Fibroblast of pulmonary artery (primary cell): ENCODE data around the gene SLC6A19.

Experiments used
- DNase-seq: peaks from one replicate; pipeline ENCODE4 v3.0.0-alpha.2; 2010; ENCODE audit warnings: low read depth
- H3K4me3 ChIP-seq: replicated peaks from 2 replicates; pipeline ENCODE4 v1.5.1; 2011; ENCODE audit warnings: low read depth, mild to moderate bottlenecking, control low read depth, low read length, moderate library complexity
- CTCF ChIP-seq: IDR thresholded peaks from 2 replicates; pipeline ENCODE4 v1.5.1; 2011; ENCODE audit warnings: mild to moderate bottlenecking, control low read depth, low read length, inconsistent platforms; ENCODE audit errors: missing control alignments

The SLC6A19 gene

GRCh38 chr5:1162276-1162675, 39.1 kb upstream of the SLC6A19 start:
- TF ChIP-seq CTCF: no peak
- H3K4me3 ChIP-seq: no peak overlapping the region
- DNase-seq: no peak

GRCh38 chr5:1162751-1163150, 38.6 kb upstream of the SLC6A19 start:
- no peak overlapping the region for H3K4me3 ChIP-seq
- DNase-seq: no peak
- no peak for TF ChIP-seq CTCF

GRCh38 chr5:1163366-1163765, 38.0 kb upstream of the SLC6A19 start:
- no peak for DNase-seq
- TF ChIP-seq CTCF: no peak
- no peak overlapping the region for H3K4me3 ChIP-seq

GRCh38 chr5:1163879-1164278, 37.5 kb upstream of the SLC6A19 start:
- no peak overlapping the region for H3K4me3 ChIP-seq
- TF ChIP-seq CTCF: no peak
- DNase-seq: no peak

- TF ChIP-seq CTCF: no peak
- no peak overlapping the region for H3K4me3 ChIP-seq
- DNase-seq: no peak
Measured at GRCh38 chr5:1164696-1165630, 36.4 kb upstream of the SLC6A19 start.

GRCh38 chr5:1165864-1166263, 35.5 kb upstream of the SLC6A19 start:
- no peak overlapping the region for H3K4me3 ChIP-seq
- DNase-seq: no peak
- TF ChIP-seq CTCF: no peak

- no peak for TF ChIP-seq CTCF
- H3K4me3 ChIP-seq: no peak overlapping the region
Measured at GRCh38 chr5:1166370-1166769, 35.0 kb upstream of the SLC6A19 start.

More at GRCh38 chr5:1166370-1166769, 35.0 kb upstream of the SLC6A19 start:
- DNase-seq: no peak
